Heart left ventricle (tissue), 13 donors: Measurements from ENCODE around the gene LYSMD3.

Source experiments
- POLR2A ChIP-seq, 2 donors: fragments of 450-650 bp; IDR thresholded peaks; one replicate each; pipeline ENCODE4 v1.6.1; 2017; ENCODE audit warnings: antibody characterized with exemption in 2 of 2, mild to moderate bottlenecking in 2 of 2, moderate library complexity in 2 of 2
- TF ChIP-seq, protein P1 (sequence below), 12 donors: fragments of 200-600 bp; sonication (generic) in 4 of 12; IDR thresholded peaks; one replicate each; pipeline versions ENCODE4 v1.5.0 to v1.8.0; 2018 to 2022; ENCODE audit warnings: antibody characterized with exemption in 12 of 12, mild to moderate bottlenecking in 5 of 12
- donor health status: ischemic (EF 13 %, LVEDD 7.1; RV severe dilation, severe dysfunction).
- donor health status: DM: no; HTN: yes; CAD: no.
- donor health status: DM: no; HTN: no; CAD: no.
- donor health status: ischemic (EF 25% LVEDD 6.9; RV normal size, moderate dysfunction).
- donor health status: ischemic (EF 25% LVEDD 5.7; RV mildly dilated, moderate dysfunction).
- donor health status: ischemic (EF 35%, LVEDD 5.7; RV mildly dilated, moderate dysfunction).
- donor health status: nonischemic (EF 11% LVEDD 7.7; RV severe dilation, severe dysfunction).
- donor health status: DM: yes; HTN: yes; CAD: no.
- donor health status: PGD.
- donor health status: ischemic (EF 29% LVEDD 5.4; RV normal size, mild dysfunction).
- donor health status: nonischemic (EF 23%, LVEDD 6.1; RV moderate dilation, normal function).

DNA sequence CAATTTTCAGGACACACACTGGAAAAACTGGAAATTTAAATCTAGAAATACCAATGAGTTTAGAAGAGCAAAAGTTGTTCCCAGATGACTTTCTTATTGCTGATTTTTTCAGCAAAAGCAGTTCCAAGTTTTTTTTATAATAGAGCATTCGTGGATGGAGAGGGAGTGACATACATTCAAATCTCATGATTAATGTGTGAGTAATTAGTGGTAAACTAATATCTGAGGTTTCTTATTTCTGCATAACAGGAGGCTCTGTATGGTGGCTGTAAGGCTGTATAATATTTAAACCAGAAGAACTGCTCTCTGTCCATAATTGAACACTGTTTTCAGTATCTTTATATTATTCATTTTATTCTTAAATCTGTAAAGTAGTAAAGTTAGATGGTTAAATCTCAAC lies 25.8 kb downstream of the LYSMD3 start:
- TF ChIP-seq, protein P1, sequence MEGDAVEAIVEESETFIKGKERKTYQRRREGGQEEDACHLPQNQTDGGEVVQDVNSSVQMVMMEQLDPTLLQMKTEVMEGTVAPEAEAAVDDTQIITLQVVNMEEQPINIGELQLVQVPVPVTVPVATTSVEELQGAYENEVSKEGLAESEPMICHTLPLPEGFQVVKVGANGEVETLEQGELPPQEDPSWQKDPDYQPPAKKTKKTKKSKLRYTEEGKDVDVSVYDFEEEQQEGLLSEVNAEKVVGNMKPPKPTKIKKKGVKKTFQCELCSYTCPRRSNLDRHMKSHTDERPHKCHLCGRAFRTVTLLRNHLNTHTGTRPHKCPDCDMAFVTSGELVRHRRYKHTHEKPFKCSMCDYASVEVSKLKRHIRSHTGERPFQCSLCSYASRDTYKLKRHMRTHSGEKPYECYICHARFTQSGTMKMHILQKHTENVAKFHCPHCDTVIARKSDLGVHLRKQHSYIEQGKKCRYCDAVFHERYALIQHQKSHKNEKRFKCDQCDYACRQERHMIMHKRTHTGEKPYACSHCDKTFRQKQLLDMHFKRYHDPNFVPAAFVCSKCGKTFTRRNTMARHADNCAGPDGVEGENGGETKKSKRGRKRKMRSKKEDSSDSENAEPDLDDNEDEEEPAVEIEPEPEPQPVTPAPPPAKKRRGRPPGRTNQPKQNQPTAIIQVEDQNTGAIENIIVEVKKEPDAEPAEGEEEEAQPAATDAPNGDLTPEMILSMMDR (IDR thresholded peaks at IDR 0.05) = no peak
- TF ChIP-seq POLR2A (IDR thresholded peaks at IDR 0.05) = no peak
